ENCODE data around the gene ASPDH.

- TF ChIP-seq CTCF (IDR thresholded peaks at IDR 0.05; ENCODE audit: extremely low read depth in 1 of 2, insufficient read depth in 1 of 2, low read depth in 1 of 2, low read length in 2 of 2) (no peak), POLR2A (IDR thresholded peaks at IDR 0.05; ENCODE audit: low read depth, low read length) (no peak), EZH2 (IDR thresholded peaks at IDR 0.05; ENCODE audit: borderline replicate concordance, low read depth, low read length, severe bottlenecking) (no peak)
- TF ChIP-seq, protein P1, sequence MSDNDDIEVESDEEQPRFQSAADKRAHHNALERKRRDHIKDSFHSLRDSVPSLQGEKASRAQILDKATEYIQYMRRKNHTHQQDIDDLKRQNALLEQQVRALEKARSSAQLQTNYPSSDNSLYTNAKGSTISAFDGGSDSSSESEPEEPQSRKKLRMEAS (IDR thresholded peaks at IDR 0.05; ENCODE audit: insufficient read depth, insufficient read length): no peak
Measured at GRCh38 chr19:50501186-50501567, 12.5 kb downstream of the ASPDH start.

Data from endothelial cell of umbilical vein (primary cell).